Neural progenitor cell (in vitro differentiated cells): ENCODE results near the gene MIPEP.

ENCODE experiments used
- CTCF ChIP-seq: fragments of 200-600 bp; sonication (generic); IDR thresholded peaks from 2 replicates; pipeline ENCODE4 v1.5.1; 2017; ENCODE audit warnings: antibody characterized with exemption, mild to moderate bottlenecking
- EZH2 ChIP-seq: fragments of 200-600 bp; sonication (generic); IDR thresholded peaks from 2 replicates; pipeline ENCODE4 v1.6.1; 2017; ENCODE audit warnings: antibody characterized with exemption, mild to moderate bottlenecking, moderate library complexity

- no peak for TF ChIP-seq EZH2
- TF ChIP-seq CTCF: no peak
Observed at GRCh38 chr13:23833733-23834611, 55.2 kb downstream of the MIPEP start.
